Measurements from ENCODE around the gene IDH3G. TPM values are rescaled to one million over a fixed set of nuclear protein-coding genes. Genes with fewer than 3 reads are reported as not detected.

The IDH3G gene
- total and polyA plus RNA-seq, 4 donors, result 23.3 to 40.9 (median 31.1) TPM

GRCh38 chrX:153806999-153807575 is 12.9 kb upstream of the IDH3G start:
- Histone ChIP-seq H3K9me3 (ENCODE audit: control insufficient read depth in 4 of 4, low read length in 3 of 4) (peaks cover 0 to 2% (median 0%) of the 10 kb centered on the region in 4 donors), H3K4me3 (ENCODE audit: low read depth in 1 of 3, low read length in 3 of 3) (no peak overlapping the region), H3K27me3 (ENCODE audit: control insufficient read depth in 4 of 4, insufficient read depth in 4 of 4, low read length in 3 of 4) (no peaks in the 10 kb centered on the region), H3K27ac (ENCODE audit: low read depth in 1 of 2, low read length in 2 of 2) (no peak overlapping the region), H3K4me1 (ENCODE audit: control insufficient read depth in 4 of 4, insufficient read depth in 4 of 4, low read length in 3 of 4) (no peaks in the 10 kb centered on the region), H3K9ac (ENCODE audit: low read depth in 1 of 2, low read length in 2 of 2) (no peak overlapping the region), H3K36me3 (ENCODE audit: control insufficient read depth in 4 of 4, insufficient read depth in 3 of 4, low read depth in 1 of 4, low read length in 3 of 4) (no peaks in the 10 kb centered on the region)
- DNase-seq (ENCODE audit: low spot score), result no peak
- 89% methylated on average over 28 of the region's 28 CpGs for WGBS
- TF ChIP-seq, protein P1, sequence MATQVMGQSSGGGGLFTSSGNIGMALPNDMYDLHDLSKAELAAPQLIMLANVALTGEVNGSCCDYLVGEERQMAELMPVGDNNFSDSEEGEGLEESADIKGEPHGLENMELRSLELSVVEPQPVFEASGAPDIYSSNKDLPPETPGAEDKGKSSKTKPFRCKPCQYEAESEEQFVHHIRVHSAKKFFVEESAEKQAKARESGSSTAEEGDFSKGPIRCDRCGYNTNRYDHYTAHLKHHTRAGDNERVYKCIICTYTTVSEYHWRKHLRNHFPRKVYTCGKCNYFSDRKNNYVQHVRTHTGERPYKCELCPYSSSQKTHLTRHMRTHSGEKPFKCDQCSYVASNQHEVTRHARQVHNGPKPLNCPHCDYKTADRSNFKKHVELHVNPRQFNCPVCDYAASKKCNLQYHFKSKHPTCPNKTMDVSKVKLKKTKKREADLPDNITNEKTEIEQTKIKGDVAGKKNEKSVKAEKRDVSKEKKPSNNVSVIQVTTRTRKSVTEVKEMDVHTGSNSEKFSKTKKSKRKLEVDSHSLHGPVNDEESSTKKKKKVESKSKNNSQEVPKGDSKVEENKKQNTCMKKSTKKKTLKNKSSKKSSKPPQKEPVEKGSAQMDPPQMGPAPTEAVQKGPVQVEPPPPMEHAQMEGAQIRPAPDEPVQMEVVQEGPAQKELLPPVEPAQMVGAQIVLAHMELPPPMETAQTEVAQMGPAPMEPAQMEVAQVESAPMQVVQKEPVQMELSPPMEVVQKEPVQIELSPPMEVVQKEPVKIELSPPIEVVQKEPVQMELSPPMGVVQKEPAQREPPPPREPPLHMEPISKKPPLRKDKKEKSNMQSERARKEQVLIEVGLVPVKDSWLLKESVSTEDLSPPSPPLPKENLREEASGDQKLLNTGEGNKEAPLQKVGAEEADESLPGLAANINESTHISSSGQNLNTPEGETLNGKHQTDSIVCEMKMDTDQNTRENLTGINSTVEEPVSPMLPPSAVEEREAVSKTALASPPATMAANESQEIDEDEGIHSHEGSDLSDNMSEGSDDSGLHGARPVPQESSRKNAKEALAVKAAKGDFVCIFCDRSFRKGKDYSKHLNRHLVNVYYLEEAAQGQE (IDR thresholded peaks at IDR 0.05), result no peak
- TF ChIP-seq NR2F2 (IDR thresholded peaks at IDR 0.05) (no peak), GABPA (IDR thresholded peaks at IDR 0.05 in 1 of 2, conservative IDR thresholded peaks at IDR 0.05 in 1 of 2) (no peak), FOXA2 (IDR thresholded peaks at IDR 0.05) (no peak), TAF1 (conservative IDR thresholded peaks at IDR 0.05) (no peak)

DNA sequence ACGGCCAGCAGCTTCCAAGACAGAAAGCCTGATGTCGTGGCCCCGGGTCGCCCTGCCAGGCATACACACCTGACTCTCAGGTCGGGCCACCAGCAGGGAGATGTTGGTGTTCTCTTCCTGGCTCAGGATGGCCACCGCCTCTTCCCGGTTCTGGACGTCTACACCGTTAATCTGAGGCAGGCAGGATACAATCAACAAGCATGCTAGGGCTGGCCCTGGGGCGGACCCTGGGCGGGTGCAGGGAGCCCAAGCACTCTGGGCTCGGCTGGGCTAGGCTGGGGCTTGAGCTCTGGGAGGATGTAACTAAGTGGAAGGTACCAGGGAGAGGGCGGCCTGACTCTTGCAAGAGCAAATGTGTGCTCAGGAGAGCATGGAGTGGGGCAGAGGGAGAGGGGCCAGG is 11.3 kb upstream of the IDH3G start:
- TF ChIP-seq NR2F2 (IDR thresholded peaks at IDR 0.05) (no peak), GABPA (IDR thresholded peaks at IDR 0.05 in 1 of 2, conservative IDR thresholded peaks at IDR 0.05 in 1 of 2) (no peak), FOXA1 (IDR thresholded peaks at IDR 0.05) (no peak), SP1 (IDR thresholded peaks at IDR 0.05) (no peak), FOXA2 (IDR thresholded peaks at IDR 0.05) (no peak), YY1 (IDR thresholded peaks at IDR 0.05) (no peak), HNF4G (IDR thresholded peaks at IDR 0.05) (no peak), HNF4A (conservative IDR thresholded peaks at IDR 0.05) (no peak), RXRA (IDR thresholded peaks at IDR 0.05) (no peak), EGR1 (IDR thresholded peaks at IDR 0.05; ENCODE audit: low read depth in 2 of 2) (no peak), TAF1 (conservative IDR thresholded peaks at IDR 0.05) (no peak), RAD21 (IDR thresholded peaks at IDR 0.05) (no peak), MAX (IDR thresholded peaks at IDR 0.05) (no peak), JUND (IDR thresholded peaks at IDR 0.05) (no peak)
- TF ChIP-seq, protein P2, sequence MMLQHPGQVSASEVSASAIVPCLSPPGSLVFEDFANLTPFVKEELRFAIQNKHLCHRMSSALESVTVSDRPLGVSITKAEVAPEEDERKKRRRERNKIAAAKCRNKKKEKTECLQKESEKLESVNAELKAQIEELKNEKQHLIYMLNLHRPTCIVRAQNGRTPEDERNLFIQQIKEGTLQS (IDR thresholded peaks at IDR 0.05), result no peak
- TF ChIP-seq, protein P3, sequence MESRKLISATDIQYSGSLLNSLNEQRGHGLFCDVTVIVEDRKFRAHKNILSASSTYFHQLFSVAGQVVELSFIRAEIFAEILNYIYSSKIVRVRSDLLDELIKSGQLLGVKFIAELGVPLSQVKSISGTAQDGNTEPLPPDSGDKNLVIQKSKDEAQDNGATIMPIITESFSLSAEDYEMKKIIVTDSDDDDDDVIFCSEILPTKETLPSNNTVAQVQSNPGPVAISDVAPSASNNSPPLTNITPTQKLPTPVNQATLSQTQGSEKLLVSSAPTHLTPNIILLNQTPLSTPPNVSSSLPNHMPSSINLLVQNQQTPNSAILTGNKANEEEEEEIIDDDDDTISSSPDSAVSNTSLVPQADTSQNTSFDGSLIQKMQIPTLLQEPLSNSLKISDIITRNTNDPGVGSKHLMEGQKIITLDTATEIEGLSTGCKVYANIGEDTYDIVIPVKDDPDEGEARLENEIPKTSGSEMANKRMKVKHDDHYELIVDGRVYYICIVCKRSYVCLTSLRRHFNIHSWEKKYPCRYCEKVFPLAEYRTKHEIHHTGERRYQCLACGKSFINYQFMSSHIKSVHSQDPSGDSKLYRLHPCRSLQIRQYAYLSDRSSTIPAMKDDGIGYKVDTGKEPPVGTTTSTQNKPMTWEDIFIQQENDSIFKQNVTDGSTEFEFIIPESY (IDR thresholded peaks at IDR 0.05), result no peak
- TF ChIP-seq, protein P4, sequence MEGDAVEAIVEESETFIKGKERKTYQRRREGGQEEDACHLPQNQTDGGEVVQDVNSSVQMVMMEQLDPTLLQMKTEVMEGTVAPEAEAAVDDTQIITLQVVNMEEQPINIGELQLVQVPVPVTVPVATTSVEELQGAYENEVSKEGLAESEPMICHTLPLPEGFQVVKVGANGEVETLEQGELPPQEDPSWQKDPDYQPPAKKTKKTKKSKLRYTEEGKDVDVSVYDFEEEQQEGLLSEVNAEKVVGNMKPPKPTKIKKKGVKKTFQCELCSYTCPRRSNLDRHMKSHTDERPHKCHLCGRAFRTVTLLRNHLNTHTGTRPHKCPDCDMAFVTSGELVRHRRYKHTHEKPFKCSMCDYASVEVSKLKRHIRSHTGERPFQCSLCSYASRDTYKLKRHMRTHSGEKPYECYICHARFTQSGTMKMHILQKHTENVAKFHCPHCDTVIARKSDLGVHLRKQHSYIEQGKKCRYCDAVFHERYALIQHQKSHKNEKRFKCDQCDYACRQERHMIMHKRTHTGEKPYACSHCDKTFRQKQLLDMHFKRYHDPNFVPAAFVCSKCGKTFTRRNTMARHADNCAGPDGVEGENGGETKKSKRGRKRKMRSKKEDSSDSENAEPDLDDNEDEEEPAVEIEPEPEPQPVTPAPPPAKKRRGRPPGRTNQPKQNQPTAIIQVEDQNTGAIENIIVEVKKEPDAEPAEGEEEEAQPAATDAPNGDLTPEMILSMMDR (IDR thresholded peaks at IDR 0.05; ENCODE audit: low read depth, low read length, missing input control), result no peak
- TF ChIP-seq, protein P1 (IDR thresholded peaks at IDR 0.05), result no peak
- H3K4me1 ChIP-seq (ENCODE audit: control insufficient read depth in 4 of 4, insufficient read depth in 4 of 4, low read length in 3 of 4), result no peaks in the 10 kb centered on the region
- no peaks in the 10 kb centered on the region for H3K27me3 ChIP-seq (ENCODE audit: control insufficient read depth in 4 of 4, insufficient read depth in 4 of 4, low read length in 3 of 4)
- H3K9me3 ChIP-seq (ENCODE audit: control insufficient read depth in 4 of 4, low read length in 3 of 4), result no peaks in the 10 kb centered on the region
- no peak overlapping the region for H3K27ac ChIP-seq (ENCODE audit: low read depth in 1 of 2, low read length in 2 of 2)
- WGBS, result 86% methylated on average over 13 of the region's 13 CpGs
- H3K36me3 ChIP-seq (ENCODE audit: control insufficient read depth in 4 of 4, insufficient read depth in 3 of 4, low read depth in 1 of 4, low read length in 3 of 4), result no peaks in the 10 kb centered on the region
- DNase-seq (ENCODE audit: low spot score), result no peak
- no peak overlapping the region for H3K4me3 ChIP-seq (ENCODE audit: low read depth in 1 of 3, low read length in 3 of 3)
- H3K9ac ChIP-seq (ENCODE audit: low read depth in 1 of 2, low read length in 2 of 2), result no peak overlapping the region
